ENCODE measurements around the gene IQCM.

GRCh38 chr4:149841686-149842085 lies 26.0 kb upstream of the IQCM start:
- TF ChIP-seq GATA2 (IDR thresholded peaks at IDR 0.05; ENCODE audit: low read depth, low read length) (no peak), GATA3 (IDR thresholded peaks at IDR 0.05; ENCODE audit: low read depth, low read length) (no peak)
